Endothelial cell (in vitro differentiated cells): Measurements from ENCODE around the gene OSBP2. TPM values are rescaled to one million over a fixed set of nuclear protein-coding genes. Genes with fewer than 3 reads are reported as not detected.

ENCODE experiments used
- DNase-seq: peaks from one replicate; pipeline ENCODE4 v3.0.0; 2021; ENCODE audit warnings: low spot score
- H3K27ac Mint-ChIP-seq: one replicate; pipeline ENCODE4 v1.8.0; 2021; ENCODE audit warnings: mixed read lengths, inconsistent platforms; ENCODE audit not compliant: unreplicated experiment
- H3K27me3 Mint-ChIP-seq: one replicate; pipeline ENCODE4 v1.8.0; 2021; ENCODE audit warnings: mild to moderate bottlenecking, moderate library complexity, mixed read lengths, inconsistent platforms; ENCODE audit not compliant: unreplicated experiment
- H3K36me3 Mint-ChIP-seq: one replicate; pipeline ENCODE4 v1.8.0; 2021; ENCODE audit warnings: mild to moderate bottlenecking, low read depth, mixed read lengths, inconsistent platforms; ENCODE audit not compliant: unreplicated experiment
- H3K4me1 Mint-ChIP-seq: one replicate; pipeline ENCODE4 v1.8.0; 2021; ENCODE audit warnings: mild to moderate bottlenecking, mixed read lengths, inconsistent platforms; ENCODE audit not compliant: unreplicated experiment
- H3K4me3 Mint-ChIP-seq: one replicate; pipeline ENCODE4 v1.8.0; 2021; ENCODE audit warnings: mild to moderate bottlenecking, mixed read lengths, inconsistent platforms; ENCODE audit not compliant: unreplicated experiment
- H3K9me3 Mint-ChIP-seq: one replicate; pipeline ENCODE4 v1.8.0; 2021; ENCODE audit warnings: mixed read lengths, inconsistent platforms; ENCODE audit not compliant: unreplicated experiment
- total RNA-seq: library from RNA; stranded (reverse); fragmentation: NEBNext Ultra II Directional; extraction: Animal tissue kit (Norgen Biotek cat#: 25700); gene quantifications from one replicate; pipeline ENCODE4 v1.2.1, GENCODE V29; 2021; ENCODE audit not compliant: unreplicated experiment
- TF ChIP-seq, protein P1 (sequence below): fragments of 200-600 bp; sonication (generic); IDR thresholded peaks from one replicate; pipeline ENCODE4 v1.5.0; 2021; ENCODE audit warnings: antibody characterized with exemption; ENCODE audit not compliant: unreplicated experiment

Gene OSBP2
- total RNA-seq, 1 donor from 2014 or later: 3.0 TPM

DNA sequence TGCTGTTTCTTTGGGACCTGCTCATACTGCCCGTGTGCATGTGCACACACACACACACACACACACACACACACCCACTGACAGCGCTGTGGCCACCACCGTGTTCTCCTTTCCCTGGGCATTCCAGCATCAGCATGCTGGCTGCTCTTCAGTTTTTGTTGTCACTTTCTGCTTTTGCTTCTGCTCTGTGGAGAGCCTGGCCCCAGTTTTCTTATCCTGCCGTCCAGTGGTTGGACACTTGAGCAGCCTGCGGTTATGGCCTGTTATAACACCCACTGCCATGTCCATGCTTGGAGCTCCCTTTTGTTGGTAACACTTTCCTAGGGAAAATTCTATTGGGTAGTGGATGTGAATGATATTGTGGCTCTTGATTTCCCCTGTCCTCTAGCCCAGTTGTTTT, 83.6 kb downstream of the OSBP2 start:
- no peak for DNase-seq
- H3K4me1 Mint-ChIP-seq: peaks cover 31% of the 10 kb centered on the region
- H3K36me3 Mint-ChIP-seq: no peaks in the 10 kb centered on the region
- H3K27ac Mint-ChIP-seq: no peak overlapping the region
- H3K4me3 Mint-ChIP-seq: no peak overlapping the region
- H3K27me3 Mint-ChIP-seq: no peaks in the 10 kb centered on the region
- TF ChIP-seq, protein P1, sequence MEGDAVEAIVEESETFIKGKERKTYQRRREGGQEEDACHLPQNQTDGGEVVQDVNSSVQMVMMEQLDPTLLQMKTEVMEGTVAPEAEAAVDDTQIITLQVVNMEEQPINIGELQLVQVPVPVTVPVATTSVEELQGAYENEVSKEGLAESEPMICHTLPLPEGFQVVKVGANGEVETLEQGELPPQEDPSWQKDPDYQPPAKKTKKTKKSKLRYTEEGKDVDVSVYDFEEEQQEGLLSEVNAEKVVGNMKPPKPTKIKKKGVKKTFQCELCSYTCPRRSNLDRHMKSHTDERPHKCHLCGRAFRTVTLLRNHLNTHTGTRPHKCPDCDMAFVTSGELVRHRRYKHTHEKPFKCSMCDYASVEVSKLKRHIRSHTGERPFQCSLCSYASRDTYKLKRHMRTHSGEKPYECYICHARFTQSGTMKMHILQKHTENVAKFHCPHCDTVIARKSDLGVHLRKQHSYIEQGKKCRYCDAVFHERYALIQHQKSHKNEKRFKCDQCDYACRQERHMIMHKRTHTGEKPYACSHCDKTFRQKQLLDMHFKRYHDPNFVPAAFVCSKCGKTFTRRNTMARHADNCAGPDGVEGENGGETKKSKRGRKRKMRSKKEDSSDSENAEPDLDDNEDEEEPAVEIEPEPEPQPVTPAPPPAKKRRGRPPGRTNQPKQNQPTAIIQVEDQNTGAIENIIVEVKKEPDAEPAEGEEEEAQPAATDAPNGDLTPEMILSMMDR: no peak
- H3K9me3 Mint-ChIP-seq: no peaks in the 10 kb centered on the region

DNA sequence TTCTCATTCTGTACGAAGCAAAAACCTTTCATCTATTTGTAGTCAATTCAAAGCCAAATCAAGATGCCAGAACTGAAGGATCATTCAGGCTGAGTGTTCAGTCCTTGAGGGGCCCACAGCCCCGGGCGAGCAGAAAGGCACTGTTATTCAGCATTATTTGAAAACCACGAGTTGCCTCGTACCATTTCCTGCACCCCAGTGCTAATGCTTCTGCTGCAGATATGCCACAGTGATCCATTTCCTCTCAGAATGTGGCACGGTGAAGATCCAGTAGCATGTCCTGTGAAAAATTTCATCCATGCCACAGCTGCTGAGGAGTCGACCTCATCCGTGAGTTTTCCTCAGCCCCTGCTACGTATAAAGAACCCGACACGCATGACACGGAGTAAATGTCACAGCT, 85.4 kb downstream of the OSBP2 start:
- H3K4me3 Mint-ChIP-seq: no peak overlapping the region
- no peak overlapping the region for H3K27ac Mint-ChIP-seq
- DNase-seq: no peak
- no peaks in the 10 kb centered on the region for H3K27me3 Mint-ChIP-seq
- peaks cover 31% of the 10 kb centered on the region for H3K4me1 Mint-ChIP-seq
- TF ChIP-seq, protein P1: no peak
- H3K36me3 Mint-ChIP-seq: no peaks in the 10 kb centered on the region
- no peaks in the 10 kb centered on the region for H3K9me3 Mint-ChIP-seq

DNA sequence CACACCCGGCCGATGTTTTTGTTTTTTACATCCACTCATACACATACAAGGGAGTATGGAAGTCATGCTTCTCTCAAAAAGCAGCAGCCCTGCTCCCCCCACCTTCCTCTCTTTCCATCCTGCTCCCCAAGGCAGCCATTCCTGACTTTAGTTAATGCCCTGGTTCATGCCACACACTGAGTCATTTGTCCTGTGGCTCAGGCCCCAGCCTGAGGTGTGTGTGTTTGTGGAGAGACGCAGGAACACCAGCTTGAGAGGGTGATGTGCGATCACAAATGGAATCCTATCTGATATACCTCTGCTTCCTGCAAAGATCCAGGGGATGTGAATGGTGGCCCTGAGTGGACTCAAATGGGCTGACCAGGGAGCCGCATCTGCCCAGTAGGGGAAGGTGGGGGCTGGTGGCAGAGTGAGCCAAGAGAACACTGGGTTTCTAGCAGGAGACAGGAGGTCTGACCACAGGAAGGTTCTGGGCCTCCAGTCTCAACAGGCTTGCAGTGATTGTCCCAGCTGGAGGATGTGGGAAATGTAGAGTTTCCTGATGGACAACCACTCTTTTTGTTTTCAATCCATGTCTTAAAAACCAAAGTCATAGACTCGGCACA, 86.7 kb downstream of the OSBP2 start:
- no peaks in the 10 kb centered on the region for H3K27me3 Mint-ChIP-seq
- no peak overlapping the region for H3K27ac Mint-ChIP-seq
- no peak for DNase-seq
- H3K36me3 Mint-ChIP-seq: no peaks in the 10 kb centered on the region
- H3K9me3 Mint-ChIP-seq: no peaks in the 10 kb centered on the region
- TF ChIP-seq, protein P1: no peak
- H3K4me1 Mint-ChIP-seq: peaks cover 31% of the 10 kb centered on the region
- H3K4me3 Mint-ChIP-seq: no peak overlapping the region

DNA sequence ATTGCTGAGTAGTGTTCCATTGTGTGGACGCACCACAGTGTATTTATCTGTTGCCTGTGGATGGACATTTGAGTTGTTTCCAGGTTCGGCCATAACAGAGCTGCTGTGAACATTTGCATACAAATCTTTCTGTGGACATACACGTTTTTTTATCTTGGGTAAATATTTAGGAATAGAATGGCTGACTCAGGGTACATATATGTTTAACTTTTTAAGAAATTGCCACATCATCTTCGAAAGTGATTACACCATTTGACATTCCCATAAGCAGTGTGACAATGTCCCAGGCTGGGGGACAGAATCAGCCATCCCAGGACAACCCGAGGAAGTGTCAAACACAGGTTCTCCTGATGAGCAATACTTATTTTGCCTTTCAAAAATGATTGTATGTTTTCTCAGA, 87.9 kb downstream of the OSBP2 start:
- H3K27me3 Mint-ChIP-seq: no peaks in the 10 kb centered on the region
- DNase-seq: no peak
- no peak overlapping the region for H3K27ac Mint-ChIP-seq
- H3K36me3 Mint-ChIP-seq: no peaks in the 10 kb centered on the region
- no peak overlapping the region for H3K4me3 Mint-ChIP-seq
- peaks cover 28% of the 10 kb centered on the region for H3K4me1 Mint-ChIP-seq
- TF ChIP-seq, protein P1: no peak
- H3K9me3 Mint-ChIP-seq: no peaks in the 10 kb centered on the region

DNA sequence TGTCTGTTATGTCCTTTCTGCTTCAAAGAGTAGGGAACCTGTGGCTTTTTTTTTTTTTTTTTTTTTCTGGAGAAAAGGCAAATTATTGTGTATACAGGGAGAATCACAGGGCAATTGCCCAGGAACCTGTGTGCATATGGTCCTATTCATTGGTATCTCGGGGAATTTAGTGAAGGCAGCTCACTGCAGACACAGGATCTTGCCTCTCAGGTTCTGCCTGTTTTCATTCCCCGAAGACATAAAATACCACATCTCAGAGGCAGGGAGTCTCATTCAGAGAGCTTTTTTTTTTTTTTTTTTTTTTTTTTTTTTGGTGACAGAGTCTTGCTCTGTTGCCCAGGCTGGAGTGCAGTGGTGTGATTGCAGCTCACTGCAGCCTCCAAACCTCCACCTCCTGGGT, 88.3 kb downstream of the OSBP2 start:
- no peaks in the 10 kb centered on the region for H3K27me3 Mint-ChIP-seq
- no peak overlapping the region for H3K4me3 Mint-ChIP-seq
- H3K4me1 Mint-ChIP-seq: peaks cover 28% of the 10 kb centered on the region

More for the DNA sequence above, 88.3 kb downstream of the OSBP2 start:
- no peak for DNase-seq
- Mint-ChIP-seq H3K36me3 (no peaks in the 10 kb centered on the region), H3K27ac (no peak overlapping the region), H3K9me3 (no peaks in the 10 kb centered on the region)
- TF ChIP-seq, protein P1: no peak
